ENCODE data around the gene SIDT2.
"Not testable (repeated sequence)": the region's sequence is repeated elsewhere in the genome, so short reads cannot be mapped to it uniquely, and the experiment has no call there.

Gene SIDT2

GRCh38 chr11:117203069-117203407, 24.5 kb downstream of the SIDT2 start:
- no peak for ATAC-seq
- TF ChIP-seq PPARA (CRISPR knock-in tag; IDR thresholded peaks at IDR 0.05; ENCODE audit: borderline replicate concordance) (no peak), TCF4 (CRISPR knock-in tag; IDR thresholded peaks at IDR 0.05; ENCODE audit: borderline replicate concordance) (no peak), ZNF565 (CRISPR knock-in tag; conservative IDR thresholded peaks at IDR 0.05; ENCODE audit: low read depth) (no peak), ZFP3 (CRISPR knock-in tag; IDR thresholded peaks at IDR 0.05) (no peak), BACH2 (CRISPR knock-in tag; IDR thresholded peaks at IDR 0.05; ENCODE audit: borderline replicate concordance) (no peak), RARB (CRISPR knock-in tag; IDR thresholded peaks at IDR 0.05) (no peak), ARNTL (CRISPR knock-in tag; IDR thresholded peaks at IDR 0.05; ENCODE audit: borderline replicate concordance, low read depth) (no peak), SNAI2 (CRISPR knock-in tag; IDR thresholded peaks at IDR 0.05) (no peak), PATZ1 (CRISPR knock-in tag; IDR thresholded peaks at IDR 0.05; ENCODE audit: borderline replicate concordance) (no peak), ZNF70 (CRISPR knock-in tag; IDR thresholded peaks at IDR 0.05) (no peak), ZC3H10 (CRISPR knock-in tag; IDR thresholded peaks at IDR 0.05) (no peak), OSR1 (CRISPR knock-in tag; IDR thresholded peaks at IDR 0.05) (no peak)
- TF ChIP-seq, protein P1, sequence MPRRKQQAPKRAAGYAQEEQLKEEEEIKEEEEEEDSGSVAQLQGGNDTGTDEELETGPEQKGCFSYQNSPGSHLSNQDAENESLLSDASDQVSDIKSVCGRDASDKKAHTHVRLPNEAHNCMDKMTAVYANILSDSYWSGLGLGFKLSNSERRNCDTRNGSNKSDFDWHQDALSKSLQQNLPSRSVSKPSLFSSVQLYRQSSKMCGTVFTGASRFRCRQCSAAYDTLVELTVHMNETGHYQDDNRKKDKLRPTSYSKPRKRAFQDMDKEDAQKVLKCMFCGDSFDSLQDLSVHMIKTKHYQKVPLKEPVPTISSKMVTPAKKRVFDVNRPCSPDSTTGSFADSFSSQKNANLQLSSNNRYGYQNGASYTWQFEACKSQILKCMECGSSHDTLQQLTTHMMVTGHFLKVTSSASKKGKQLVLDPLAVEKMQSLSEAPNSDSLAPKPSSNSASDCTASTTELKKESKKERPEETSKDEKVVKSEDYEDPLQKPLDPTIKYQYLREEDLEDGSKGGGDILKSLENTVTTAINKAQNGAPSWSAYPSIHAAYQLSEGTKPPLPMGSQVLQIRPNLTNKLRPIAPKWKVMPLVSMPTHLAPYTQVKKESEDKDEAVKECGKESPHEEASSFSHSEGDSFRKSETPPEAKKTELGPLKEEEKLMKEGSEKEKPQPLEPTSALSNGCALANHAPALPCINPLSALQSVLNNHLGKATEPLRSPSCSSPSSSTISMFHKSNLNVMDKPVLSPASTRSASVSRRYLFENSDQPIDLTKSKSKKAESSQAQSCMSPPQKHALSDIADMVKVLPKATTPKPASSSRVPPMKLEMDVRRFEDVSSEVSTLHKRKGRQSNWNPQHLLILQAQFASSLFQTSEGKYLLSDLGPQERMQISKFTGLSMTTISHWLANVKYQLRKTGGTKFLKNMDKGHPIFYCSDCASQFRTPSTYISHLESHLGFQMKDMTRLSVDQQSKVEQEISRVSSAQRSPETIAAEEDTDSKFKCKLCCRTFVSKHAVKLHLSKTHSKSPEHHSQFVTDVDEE (CRISPR knock-in tag; IDR thresholded peaks at IDR 0.05): no peak

DNA sequence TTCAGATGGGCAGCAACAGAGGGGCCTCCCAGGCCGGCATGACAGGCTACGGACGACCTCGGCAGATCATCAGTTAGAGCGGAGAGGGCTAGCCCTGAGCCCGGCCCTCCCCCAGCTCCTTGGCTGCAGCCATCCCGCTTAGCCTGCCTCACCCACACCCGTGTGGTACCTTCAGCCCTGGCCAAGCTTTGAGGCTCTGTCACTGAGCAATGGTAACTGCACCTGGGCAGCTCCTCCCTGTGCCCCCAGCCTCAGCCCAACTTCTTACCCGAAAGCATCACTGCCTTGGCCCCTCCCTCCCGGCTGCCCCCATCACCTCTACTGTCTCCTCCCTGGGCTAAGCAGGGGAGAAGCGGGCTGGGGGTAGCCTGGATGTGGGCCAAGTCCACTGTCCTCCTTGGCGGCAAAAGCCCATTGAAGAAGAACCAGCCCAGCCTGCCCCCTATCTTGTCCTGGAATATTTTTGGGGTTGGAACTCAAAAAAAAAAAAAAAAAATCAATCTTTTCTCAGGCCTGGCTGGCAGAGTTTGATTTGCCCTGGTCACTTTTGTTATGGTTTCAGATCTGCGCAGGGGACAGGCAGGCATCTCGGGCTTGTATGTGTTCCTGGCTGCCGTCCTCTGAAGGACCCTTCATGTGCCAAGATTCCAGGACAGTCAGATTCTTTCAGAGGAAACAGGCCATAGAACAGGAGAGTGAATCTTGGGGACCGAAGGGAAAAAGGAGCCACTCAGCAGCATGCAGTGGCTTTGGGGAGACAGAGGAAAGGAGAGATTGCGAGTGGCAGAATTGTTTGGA, 25.9 kb downstream of the SIDT2 start:
- no peak for TF ChIP-seq ARNTL (CRISPR knock-in tag; IDR thresholded peaks at IDR 0.05; ENCODE audit: borderline replicate concordance, low read depth)
- no peak for TF ChIP-seq ESRRG (CRISPR knock-in tag; IDR thresholded peaks at IDR 0.05)
- no peak for TF ChIP-seq OSR1 (CRISPR knock-in tag; IDR thresholded peaks at IDR 0.05)
- TF ChIP-seq, protein P2, sequence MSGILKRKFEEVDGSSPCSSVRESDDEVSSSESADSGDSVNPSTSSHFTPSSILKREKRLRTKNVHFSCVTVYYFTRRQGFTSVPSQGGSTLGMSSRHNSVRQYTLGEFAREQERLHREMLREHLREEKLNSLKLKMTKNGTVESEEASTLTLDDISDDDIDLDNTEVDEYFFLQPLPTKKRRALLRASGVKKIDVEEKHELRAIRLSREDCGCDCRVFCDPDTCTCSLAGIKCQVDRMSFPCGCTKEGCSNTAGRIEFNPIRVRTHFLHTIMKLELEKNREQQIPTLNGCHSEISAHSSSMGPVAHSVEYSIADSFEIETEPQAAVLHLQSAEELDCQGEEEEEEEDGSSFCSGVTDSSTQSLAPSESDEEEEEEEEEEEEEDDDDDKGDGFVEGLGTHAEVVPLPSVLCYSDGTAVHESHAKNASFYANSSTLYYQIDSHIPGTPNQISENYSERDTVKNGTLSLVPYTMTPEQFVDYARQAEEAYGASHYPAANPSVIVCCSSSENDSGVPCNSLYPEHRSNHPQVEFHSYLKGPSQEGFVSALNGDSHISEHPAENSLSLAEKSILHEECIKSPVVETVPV (CRISPR knock-in tag; IDR thresholded peaks at IDR 0.05): no peak
- TF ChIP-seq RARB (CRISPR knock-in tag; IDR thresholded peaks at IDR 0.05): no peak
- ATAC-seq: no peak

DNA sequence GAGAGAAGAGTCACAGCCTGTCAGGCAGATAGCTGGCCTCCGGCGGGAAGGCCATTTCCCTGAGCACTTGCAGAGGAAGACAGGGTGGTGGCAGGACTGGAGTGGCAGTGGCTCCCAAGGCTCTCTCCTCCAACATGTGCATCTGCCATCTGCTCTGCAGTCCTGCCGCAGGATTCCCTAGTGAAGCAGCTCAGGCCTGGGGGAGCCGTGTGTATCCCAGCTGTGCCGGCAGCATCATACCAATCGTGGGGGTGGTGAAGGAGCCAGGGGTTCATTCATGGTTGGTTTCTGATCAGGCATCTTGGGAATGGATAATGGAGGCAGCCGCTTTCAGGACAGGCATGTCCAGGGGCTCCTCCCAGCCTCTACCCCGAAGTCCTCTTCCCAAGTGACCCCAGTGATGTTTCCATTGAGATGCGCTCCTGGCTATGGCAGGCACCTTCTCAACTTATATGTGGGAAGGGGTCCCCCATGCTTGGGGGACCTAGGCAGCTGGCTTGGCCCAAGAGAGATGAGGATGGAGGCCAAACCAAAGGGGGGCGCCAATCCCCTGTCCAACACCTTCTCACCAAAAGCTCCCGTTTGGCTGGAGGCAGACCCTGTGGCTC, 26.8 kb downstream of the SIDT2 start:
- TF ChIP-seq ZNF70 (CRISPR knock-in tag; IDR thresholded peaks at IDR 0.05) (no peak), PATZ1 (CRISPR knock-in tag; IDR thresholded peaks at IDR 0.05; ENCODE audit: borderline replicate concordance) (no peak), CSDC2 (CRISPR knock-in tag; IDR thresholded peaks at IDR 0.05) (no peak), ZC3H10 (CRISPR knock-in tag; IDR thresholded peaks at IDR 0.05) (no peak), TCF4 (CRISPR knock-in tag; IDR thresholded peaks at IDR 0.05; ENCODE audit: borderline replicate concordance) (no peak), TOX (CRISPR knock-in tag; IDR thresholded peaks at IDR 0.05; ENCODE audit: borderline replicate concordance) (no peak), ZNF8 (CRISPR knock-in tag; IDR thresholded peaks at IDR 0.05) (no peak), ARNTL (CRISPR knock-in tag; IDR thresholded peaks at IDR 0.05; ENCODE audit: borderline replicate concordance, low read depth) (no peak), ISL1 (CRISPR knock-in tag; IDR thresholded peaks at IDR 0.05) (no peak), OSR1 (CRISPR knock-in tag; IDR thresholded peaks at IDR 0.05) (no peak), ZFP3 (CRISPR knock-in tag; IDR thresholded peaks at IDR 0.05) (no peak)
- TF ChIP-seq, protein P3, sequence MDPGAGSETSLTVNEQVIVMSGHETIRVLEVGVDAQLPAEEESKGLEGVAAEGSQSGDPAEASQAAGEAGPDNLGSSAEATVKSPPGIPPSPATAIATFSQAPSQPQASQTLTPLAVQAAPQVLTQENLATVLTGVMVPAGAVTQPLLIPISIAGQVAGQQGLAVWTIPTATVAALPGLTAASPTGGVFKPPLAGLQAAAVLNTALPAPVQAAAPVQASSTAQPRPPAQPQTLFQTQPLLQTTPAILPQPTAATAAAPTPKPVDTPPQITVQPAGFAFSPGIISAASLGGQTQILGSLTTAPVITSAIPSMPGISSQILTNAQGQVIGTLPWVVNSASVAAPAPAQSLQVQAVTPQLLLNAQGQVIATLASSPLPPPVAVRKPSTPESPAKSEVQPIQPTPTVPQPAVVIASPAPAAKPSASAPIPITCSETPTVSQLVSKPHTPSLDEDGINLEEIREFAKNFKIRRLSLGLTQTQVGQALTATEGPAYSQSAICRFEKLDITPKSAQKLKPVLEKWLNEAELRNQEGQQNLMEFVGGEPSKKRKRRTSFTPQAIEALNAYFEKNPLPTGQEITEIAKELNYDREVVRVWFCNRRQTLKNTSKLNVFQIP (CRISPR knock-in tag; IDR thresholded peaks at IDR 0.05; ENCODE audit: borderline replicate concordance, low read depth): no peak

GRCh38 chr11:117206111-117206510, 27.6 kb downstream of the SIDT2 start:
- not testable (repeated sequence) for ATAC-seq

More for the DNA sequence above, 26.8 kb downstream of the SIDT2 start:
- ATAC-seq: no peak

DNA sequence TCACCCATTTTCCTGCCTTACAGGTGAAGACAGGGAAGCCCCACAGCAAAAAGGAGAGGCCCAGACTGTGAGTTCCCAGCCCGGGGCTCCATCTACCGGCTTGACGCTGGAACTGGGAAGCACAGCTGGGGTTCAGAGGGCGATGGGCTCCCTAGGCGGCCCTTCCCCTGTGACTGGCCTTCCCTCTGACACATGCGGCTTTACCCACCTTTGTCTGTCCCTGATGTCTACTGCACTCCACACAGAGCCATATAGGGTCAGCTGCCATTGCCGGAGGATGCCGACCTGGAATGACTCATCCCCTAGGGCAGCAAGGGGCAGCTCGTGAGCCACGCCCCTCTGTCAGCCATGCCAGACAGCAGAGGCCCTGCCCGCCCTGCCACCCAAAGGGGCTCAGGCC, 28.3 kb downstream of the SIDT2 start:
- ATAC-seq: peak; percentile 23

GRCh38 chr11:117207481-117207880, 28.9 kb downstream of the SIDT2 start:
- ATAC-seq: not testable (repeated sequence)

- ATAC-seq: peak; percentile 1; the same call in 1 of the 3 replicates
Measured at GRCh38 chr11:117208710-117209109, 30.2 kb downstream of the SIDT2 start.

Data from SK-N-SH treated with all-trans-retinoic acid at 6 μM for 48 hours (cell line).